Aorta (tissue), 5 donors: ENCODE results near the gene GADD45G. TPM values are rescaled to one million over a fixed set of nuclear protein-coding genes. Genes with fewer than 3 reads are reported as not detected.

Experiments used
- ATAC-seq: fragments of 200-7000 bp; cut with Tn5 transposase; one replicate; pipeline ENCODE4 v1.9.1; 2022; ENCODE audit warnings: moderate library complexity; ENCODE audit not compliant: low FRiP score
- DNase-seq, 2 donors: peaks; one replicate each; pipeline ENCODE4 v3.0.0-alpha.2; 2020
- H3K27ac ChIP-seq, 2 donors: one replicate each; pipeline ENCODE4 v1.5.1; 2013; ENCODE audit warnings: low read length in 2 of 2, mild to moderate bottlenecking in 2 of 2, moderate library complexity in 2 of 2, control low read depth in 1 of 2, inconsistent platforms in 1 of 2, low read depth in 1 of 2
- H3K27me3 ChIP-seq, 2 donors: one replicate each; pipeline ENCODE4 v1.6.1; 2013; ENCODE audit warnings: control low read depth in 1 of 2, low read length in 1 of 2, mild to moderate bottlenecking in 1 of 2, moderate library complexity in 1 of 2; ENCODE audit not compliant: insufficient read depth in 2 of 2, control insufficient read depth in 1 of 2
- H3K36me3 ChIP-seq, 2 donors: one replicate each; pipeline ENCODE4 v1.6.1; 2013; ENCODE audit warnings: control low read depth in 1 of 2, low read length in 1 of 2, mild to moderate bottlenecking in 1 of 2; ENCODE audit not compliant: insufficient read depth in 2 of 2, control insufficient read depth in 1 of 2
- H3K4me1 ChIP-seq, 2 donors: one replicate each; pipeline ENCODE4 v1.6.1; 2013; ENCODE audit warnings: low read length in 2 of 2, control low read depth in 1 of 2, mild to moderate bottlenecking in 1 of 2, moderate library complexity in 1 of 2; ENCODE audit not compliant: insufficient read depth in 2 of 2, control insufficient read depth in 1 of 2
- H3K4me3 ChIP-seq, 2 donors: one replicate each; pipeline ENCODE4 v1.5.1; 2013; ENCODE audit warnings: low read length in 2 of 2, control low read depth in 1 of 2, mild to moderate bottlenecking in 1 of 2
- H3K9me3 ChIP-seq: one replicate; pipeline ENCODE4 v1.6.1; 2013; ENCODE audit warnings: mild to moderate bottlenecking, low read length; ENCODE audit not compliant: control insufficient read depth
- WGBS, 2 donors: extraction: QIAGEN DNeasy Blood & Tissue Kit; methylation state at CpG; one replicate each; pipeline ENCODE4 v1.1.7; 2013; 5-methylcytosine and 5-hydroxymethylcytosine counted together
- intact Hi-C, 2 donors: fragments of 100-400 bp; cut with DNase I; formaldehyde crosslinking; loops; one replicate each; pipeline versions ENCODE4 v1.14.2 to v1.15.0; 2022
- polyA plus RNA-seq, 2 donors: library from polyadenylated mRNA; stranded (reverse); fragments of 200-250 nt; gene quantifications; one replicate each; pipeline ENCODE4 v1.2.3, GENCODE V29; 2013
- total RNA-seq, 2 donors: library from RNA; stranded (reverse); fragmentation: NEBNext Ultra II Directional; extraction: Animal tissue kit (Norgen Biotek cat#: 25700); gene quantifications; one replicate each; pipeline ENCODE4 v1.2.1, GENCODE V29; 2021
- donor health status: healthy with polysubstance abuse.
- donor health status: Bipolar disorder and iron deficiency.
- donor health status: DM: no; HTN: no; CAD: no.
- donor health status: DM: no; HTN: no; CAD: no.
- donor health status: DM: yes; HTN: yes; CAD: no.

The GADD45G gene
- total and polyA plus RNA-seq, 4 donors, result 4.5 to 30.4 (median 6.4) TPM

DNA sequence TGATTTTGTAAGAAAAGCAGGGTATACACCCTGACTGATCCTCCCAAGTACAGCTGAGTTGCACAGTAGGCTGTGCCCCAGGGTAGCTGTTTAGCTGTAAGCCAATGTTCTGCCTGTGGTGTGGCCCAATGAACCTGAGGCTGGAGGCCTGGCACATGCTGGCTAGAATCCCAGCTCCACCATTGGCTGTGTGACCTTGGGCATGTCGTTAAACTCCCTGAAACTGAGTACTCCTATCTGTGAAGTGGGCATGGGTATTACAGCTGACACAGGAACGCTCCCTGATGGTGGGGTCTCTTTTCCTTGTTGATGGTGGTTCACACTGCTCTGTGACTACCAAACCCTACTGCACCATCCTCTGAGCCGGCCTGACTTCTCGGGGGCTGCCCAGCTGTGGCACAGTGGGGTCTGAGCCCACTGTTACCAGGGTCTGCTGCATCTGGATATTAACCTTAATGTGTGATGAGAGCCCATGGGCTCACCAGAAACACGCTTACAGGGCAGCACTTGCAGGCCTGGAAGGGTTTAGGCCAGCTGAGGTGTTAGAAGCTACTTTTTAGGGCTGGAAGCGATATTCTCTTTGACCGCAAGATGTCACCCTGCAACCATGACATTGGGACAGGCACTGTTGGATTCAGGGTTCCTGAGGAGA lies 7.0 kb upstream of the GADD45G start:
- Histone ChIP-seq H3K4me1 (no peaks in the 10 kb centered on the region), H3K4me3 (no peak overlapping the region), H3K27ac (no peak overlapping the region), H3K9me3 (no peaks in the 10 kb centered on the region), H3K36me3 (no peaks in the 10 kb centered on the region), H3K27me3 (no peaks in the 10 kb centered on the region)
- WGBS, 2 donors, result 54 to 57% methylated on average over 7 of the region's 7 CpGs
- intact Hi-C loops, result loop anchor here in 1 of 2 donors (5.0 kb wide), 1 partner anchor 1274 kb away; no protein-coding TSS in a partner anchor
- DNase-seq, result no peak
- ATAC-seq, result peak; percentile 68

DNA sequence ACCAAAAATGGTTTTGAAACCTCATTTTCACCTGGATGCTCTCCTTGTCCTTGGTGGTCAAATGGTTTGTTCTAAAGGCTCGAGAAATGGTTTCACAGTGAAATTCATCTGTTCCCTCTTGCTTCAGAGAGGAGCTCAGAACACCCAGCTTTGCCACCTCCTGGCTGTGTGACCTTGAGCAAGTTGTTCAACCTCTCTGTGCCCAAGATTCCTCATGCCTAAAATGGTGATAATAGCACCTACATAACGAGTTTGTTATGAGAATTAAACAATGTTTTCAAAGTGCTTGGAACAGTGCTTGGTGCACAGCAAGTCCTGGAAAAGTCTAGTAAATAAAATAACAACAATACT lies 6.5 kb upstream of the GADD45G start:
- no peak overlapping the region for H3K4me3 ChIP-seq
- H3K27ac ChIP-seq, result no peak overlapping the region
- H3K36me3 ChIP-seq, result no peaks in the 10 kb centered on the region
- H3K4me1 ChIP-seq, result no peaks in the 10 kb centered on the region
- intact Hi-C loops, result loop anchor here in 1 of 2 donors (5.0 kb wide), 1 partner anchor 1274 kb away; no protein-coding TSS in a partner anchor
- no peak for DNase-seq
- no peaks in the 10 kb centered on the region for H3K27me3 ChIP-seq
- H3K9me3 ChIP-seq, result no peaks in the 10 kb centered on the region
- ATAC-seq, result no peak
- WGBS, 2 donors, result 10% methylated on average over 2 of the region's 2 CpGs

DNA sequence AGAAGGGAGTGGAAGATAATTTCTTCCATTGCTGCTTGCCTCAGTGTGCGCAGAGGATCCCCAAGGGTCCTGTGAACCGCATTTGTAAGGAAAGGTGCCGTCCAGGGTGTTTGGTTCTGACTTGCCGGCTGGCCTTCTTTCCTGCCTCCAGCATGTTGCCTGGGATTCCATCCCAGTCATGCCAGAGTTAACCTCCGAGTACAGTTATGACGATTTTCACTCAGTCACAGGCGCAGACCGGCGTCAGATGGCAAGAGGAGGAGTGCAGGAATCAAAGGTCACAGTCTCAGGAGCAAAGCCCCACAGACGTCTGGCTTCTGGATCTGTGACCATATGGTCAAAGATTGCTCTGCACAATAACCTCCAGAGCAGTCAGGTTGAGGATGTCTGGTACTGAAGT lies 5.9 kb upstream of the GADD45G start:
- 63 to 66% methylated on average over 10 of the region's 10 CpGs for WGBS, 2 donors
- ATAC-seq, result no peak
- no peak for DNase-seq

DNA sequence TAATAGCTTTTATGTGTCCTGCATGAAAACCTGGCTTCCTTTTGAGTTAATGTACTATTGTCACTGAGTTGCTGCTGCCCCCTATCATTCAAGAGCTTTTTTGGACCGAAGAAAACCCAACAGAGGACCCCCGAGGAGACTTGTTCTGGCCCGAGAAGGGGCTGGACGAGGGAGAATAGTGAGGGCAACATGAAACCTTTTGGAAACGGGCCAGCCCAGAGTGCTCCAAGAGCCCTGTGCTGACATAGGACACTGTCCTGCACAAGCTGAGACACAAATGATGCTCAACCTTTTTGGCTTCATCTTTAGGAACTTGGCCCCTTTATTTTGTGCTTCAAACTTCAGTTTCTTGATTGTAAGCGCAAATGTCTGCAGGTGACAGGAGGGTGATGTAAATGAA lies 4.0 kb upstream of the GADD45G start:
- intact Hi-C loops, result loop anchor here in 1 of 2 donors (5.0 to 10.0 kb wide), 2 partner anchors 404 to 1271 kb away; no protein-coding TSS in a partner anchor
- no peaks in the 10 kb centered on the region for H3K4me1 ChIP-seq
- H3K9me3 ChIP-seq, result no peaks in the 10 kb centered on the region
- no peaks in the 10 kb centered on the region for H3K36me3 ChIP-seq
- H3K27ac ChIP-seq, result no peak overlapping the region
- ATAC-seq, result no peak
- 80% methylated on average over 6 of the region's 6 CpGs for whole genome bisulfite sequencing, 2 donors
- no peak for DNase-seq
- no peaks in the 10 kb centered on the region for H3K27me3 ChIP-seq
- no peak overlapping the region for H3K4me3 ChIP-seq

More for the DNA sequence above, 5.9 kb upstream of the GADD45G start:
- intact Hi-C loops, result loop anchor here in 1 of 2 donors (5.0 kb wide), 1 partner anchor 1273 kb away; no protein-coding TSS in a partner anchor
- H3K4me3 ChIP-seq, result no peak overlapping the region
- no peaks in the 10 kb centered on the region for H3K27me3 ChIP-seq
- no peak overlapping the region for H3K27ac ChIP-seq
- no peaks in the 10 kb centered on the region for H3K36me3 ChIP-seq
- no peaks in the 10 kb centered on the region for H3K9me3 ChIP-seq
- no peaks in the 10 kb centered on the region for H3K4me1 ChIP-seq

DNA sequence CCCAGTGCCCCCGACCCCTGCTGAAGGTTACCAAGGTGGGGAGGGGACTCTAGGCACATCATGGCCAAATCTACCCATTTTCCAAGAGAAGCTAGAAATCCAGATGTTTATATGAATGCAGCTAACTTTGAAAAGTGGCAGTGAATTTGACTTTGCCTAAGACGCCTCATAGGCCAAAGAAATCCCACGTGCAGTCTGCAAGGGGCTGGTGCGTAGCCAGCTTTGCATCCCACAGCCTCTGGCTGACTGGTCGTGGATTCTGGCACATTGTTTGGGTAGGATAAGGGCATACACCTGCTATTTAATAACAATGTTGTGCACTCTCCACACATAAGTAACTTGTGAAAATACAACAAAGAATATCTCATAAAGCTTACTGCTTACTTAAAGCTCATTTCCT lies 3.5 kb upstream of the GADD45G start:
- ATAC-seq (no peak), DNase-seq (no peak)
- Histone ChIP-seq H3K27me3 (no peaks in the 10 kb centered on the region), H3K4me1 (no peaks in the 10 kb centered on the region), H3K9me3 (no peaks in the 10 kb centered on the region), H3K36me3 (no peaks in the 10 kb centered on the region), H3K27ac (no peak overlapping the region), H3K4me3 (no peak overlapping the region)
- 86 to 90% methylated on average over 5 of the region's 5 CpGs for WGBS, 2 donors
- intact Hi-C loops, result loop anchor here in 1 of 2 donors (5.0 to 10.0 kb wide), 2 partner anchors 403 to 1271 kb away; no protein-coding TSS in a partner anchor

DNA sequence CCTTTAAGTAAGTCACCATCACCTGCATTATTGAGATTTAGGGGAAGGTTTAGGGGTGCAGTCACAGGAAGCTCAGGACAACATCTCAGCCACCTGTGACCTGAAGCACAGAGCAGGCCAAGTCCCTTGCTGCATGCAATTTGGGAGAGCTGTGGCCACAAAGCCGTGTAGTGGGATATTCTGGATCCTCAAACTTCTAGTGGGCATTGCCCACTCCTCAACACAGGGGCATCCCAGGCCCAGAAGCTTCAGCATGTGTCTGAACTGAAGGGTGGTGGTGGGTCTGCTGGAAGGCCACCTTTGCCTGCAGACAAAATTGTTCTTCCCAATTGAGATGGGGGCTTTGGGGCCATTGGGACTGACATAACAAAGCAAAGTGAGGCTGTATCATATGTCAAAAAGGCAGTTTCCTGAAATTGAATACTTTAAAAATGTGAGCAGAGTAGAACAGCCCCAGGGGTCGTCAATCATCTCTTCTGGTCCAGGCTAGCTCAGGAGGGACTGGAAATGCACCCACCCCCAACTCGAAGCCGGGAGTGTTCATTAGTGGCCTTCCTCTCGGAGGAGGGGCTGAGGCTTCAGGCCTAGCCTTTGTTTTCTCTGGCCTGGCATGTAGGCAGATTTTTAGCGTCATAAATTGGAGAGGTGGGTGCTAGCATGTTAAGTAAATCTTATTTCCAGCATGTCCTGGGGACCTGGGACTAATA lies 2.8 kb upstream of the GADD45G start:
- intact Hi-C loops, result loop anchor here in 1 of 2 donors (2.0 to 10.0 kb wide), 3 partner anchors 403 to 1270 kb away; no protein-coding TSS in a partner anchor
- Histone ChIP-seq H3K9me3 (no peaks in the 10 kb centered on the region), H3K27me3 (no peaks in the 10 kb centered on the region), H3K36me3 (no peaks in the 10 kb centered on the region), H3K4me3 (no peak overlapping the region), H3K27ac (no peak overlapping the region), H3K4me1 (no peaks in the 10 kb centered on the region)
- no peak for ATAC-seq
- 73 to 78% methylated on average over 6 of the region's 6 CpGs for WGBS, 2 donors
- DNase-seq, result no peak

DNA sequence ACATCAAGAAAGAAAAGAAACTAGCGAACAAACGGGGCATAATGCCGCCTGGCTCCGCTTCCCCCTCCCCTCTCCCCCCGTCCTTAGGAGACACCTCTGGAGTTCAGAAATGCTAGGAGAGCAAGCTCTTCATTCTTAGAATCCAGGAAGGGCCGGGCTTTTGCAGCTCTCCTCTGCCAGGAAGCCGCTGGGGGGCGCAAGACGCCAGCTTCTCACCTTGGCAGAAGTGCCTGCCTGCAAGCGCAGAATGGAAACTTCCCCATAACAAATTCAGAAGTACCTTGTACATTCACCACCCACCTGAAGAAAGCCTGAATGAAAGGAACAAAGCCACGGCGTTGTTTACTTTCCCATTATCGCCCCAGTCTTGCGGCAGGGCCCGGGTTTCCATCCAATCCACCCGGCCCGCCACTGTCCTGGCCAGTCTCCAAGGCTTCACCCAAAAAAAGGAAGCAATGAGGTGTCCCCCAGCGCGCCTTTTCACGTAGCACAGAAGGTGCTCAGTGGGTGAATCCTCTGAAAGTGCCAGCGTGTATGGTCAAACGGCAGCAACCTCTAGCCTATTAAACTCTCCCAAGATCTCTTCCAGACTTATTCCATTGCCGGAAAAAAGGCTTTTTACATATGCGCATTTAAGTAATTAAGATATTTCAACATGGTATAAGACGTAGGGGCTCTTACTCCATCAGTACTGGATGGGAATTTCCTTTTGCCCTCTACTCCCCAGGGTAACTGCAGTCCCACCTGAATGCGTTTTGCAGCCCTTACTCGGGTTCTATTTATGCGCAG lies 1.6 kb upstream of the GADD45G start:
- Histone ChIP-seq H3K4me1 (peaks cover 0 to 2% of the 10 kb centered on the region in 2 donors), H3K27ac (no peak overlapping the region), H3K9me3 (no peaks in the 10 kb centered on the region), H3K36me3 (no peaks in the 10 kb centered on the region), H3K27me3 (no peaks in the 10 kb centered on the region), H3K4me3 (peak overlapping the region in 1 of 2 donors; percentile 6)
- WGBS, 2 donors, result 2% methylated on average over 28 of the region's 28 CpGs
- intact Hi-C loops, result loop anchor here (1.0 to 10.0 kb wide), 4 partner anchors 402 to 1269 kb away; no protein-coding TSS in a partner anchor
- ATAC-seq, result peak; percentile 58
- peak; percentile 93 to 96 for DNase-seq
